Endothelial cell of umbilical vein (primary cell): Measurements from ENCODE around the gene TNFRSF19.

Experiments
- CTCF ChIP-seq, 2 donors: IDR thresholded peaks; 1 replicate in 1 of 2; 2 replicates in 1 of 2; pipeline ENCODE4 v1.5.1; 2011; ENCODE audit warnings: low read length in 2 of 2, mild to moderate bottlenecking in 2 of 2, moderate library complexity in 2 of 2, control low read depth in 1 of 2, inconsistent platforms in 1 of 2, low read depth in 1 of 2; ENCODE audit not compliant: insufficient read depth in 1 of 2; ENCODE audit errors: extremely low read depth in 1 of 2
- EZH2 ChIP-seq: IDR thresholded peaks from 2 replicates; pipeline ENCODE4 v1.6.1; 2012; ENCODE audit warnings: borderline replicate concordance, low read depth, mild to moderate bottlenecking, moderate library complexity, low read length, inconsistent platforms; ENCODE audit not compliant: severe bottlenecking
- FOS ChIP-seq: IDR thresholded peaks from 2 replicates; pipeline ENCODE4 v1.6.1; 2011; ENCODE audit warnings: mild to moderate bottlenecking, low read length, moderate library complexity, borderline replicate concordance; ENCODE audit not compliant: insufficient read depth
- JUN ChIP-seq: IDR thresholded peaks from 2 replicates; pipeline ENCODE4 v1.6.1; 2011; ENCODE audit warnings: borderline replicate concordance, low read depth; ENCODE audit not compliant: insufficient read length, insufficient read depth
- POLR2A ChIP-seq: IDR thresholded peaks from 2 replicates; pipeline ENCODE4 v1.6.1; 2012; ENCODE audit warnings: low read depth, mild to moderate bottlenecking, control low read depth, low read length
- POLR2AphosphoS5 ChIP-seq: IDR thresholded peaks from 2 replicates; pipeline ENCODE4 v1.6.1; 2012; ENCODE audit warnings: low read depth, mild to moderate bottlenecking, control low read depth, low read length, moderate library complexity; ENCODE audit not compliant: insufficient read depth

- TF ChIP-seq CTCF (IDR thresholded peaks at IDR 0.05; ENCODE audit: extremely low read depth in 1 of 2, insufficient read depth in 1 of 2, low read depth in 1 of 2, low read length in 2 of 2): no peak
- no peak for TF ChIP-seq POLR2A
- TF ChIP-seq EZH2: no peak
- no peak for TF ChIP-seq POLR2AphosphoS5
- TF ChIP-seq FOS: no peak
- no peak for TF ChIP-seq JUN
Measured at GRCh38 chr13:23714672-23715071, 144.5 kb downstream of the TNFRSF19 start.
